Fibroblast of pulmonary artery (primary cell): ENCODE measurements around the gene TRIM44.
A peak's percentile ranks its signal among the peaks of the same experiment; 100 is the strongest.

ENCODE experiments used
- DNase-seq: peaks from one replicate; pipeline ENCODE4 v3.0.0-alpha.2; 2010; ENCODE audit warnings: low read depth
- H3K4me3 ChIP-seq: replicated peaks from 2 replicates; pipeline ENCODE4 v1.5.1; 2011; ENCODE audit warnings: low read depth, mild to moderate bottlenecking, control low read depth, low read length, moderate library complexity
- CTCF ChIP-seq: IDR thresholded peaks from 2 replicates; pipeline ENCODE4 v1.5.1; 2011; ENCODE audit warnings: mild to moderate bottlenecking, control low read depth, low read length, inconsistent platforms; ENCODE audit errors: missing control alignments

Gene TRIM44

GRCh38 chr11:35623621-35624168, 38.9 kb upstream of the TRIM44 start:
- H3K4me3 ChIP-seq: no peak overlapping the region
- no peak for TF ChIP-seq CTCF
- peak; percentile 75 for DNase-seq

GRCh38 chr11:35624316-35624715, 38.3 kb upstream of the TRIM44 start:
- no peak for TF ChIP-seq CTCF
- H3K4me3 ChIP-seq: no peak overlapping the region
- DNase-seq: no peak

GRCh38 chr11:35624781-35625180, 37.8 kb upstream of the TRIM44 start:
- H3K4me3 ChIP-seq: no peak overlapping the region
- no peak for DNase-seq
- TF ChIP-seq CTCF: no peak

GRCh38 chr11:35626501-35626900, 36.1 kb upstream of the TRIM44 start:
- no peak for TF ChIP-seq CTCF
- no peak overlapping the region for H3K4me3 ChIP-seq
- no peak for DNase-seq

GRCh38 chr11:35629511-35629910, 33.1 kb upstream of the TRIM44 start:
- H3K4me3 ChIP-seq: no peak overlapping the region
- DNase-seq: no peak
- TF ChIP-seq CTCF: no peak

- TF ChIP-seq CTCF: no peak
- DNase-seq: peak; percentile 98
- no peak overlapping the region for H3K4me3 ChIP-seq
These were observed 32.7 kb upstream of the TRIM44 start for GRCh38 chr11:35629914-35630313.

GRCh38 chr11:35631891-35632290, 30.7 kb upstream of the TRIM44 start:
- TF ChIP-seq CTCF: no peak
- no peak overlapping the region for H3K4me3 ChIP-seq
- no peak for DNase-seq
